Measurements from ENCODE around the gene SRGAP2C. TPM values are rescaled to one million over a fixed set of nuclear protein-coding genes. Genes with fewer than 3 reads are reported as not detected.
"Not testable (repeated sequence)": the region's sequence is repeated elsewhere in the genome, so short reads cannot be mapped to it uniquely, and the experiment has no call there.

The SRGAP2C gene
- total RNA-seq, 1 experiment from 2014 or later = 37.3 TPM

- in situ Hi-C loops (cut with HindIII; ENCODE audit: low pct_unique_long_range_greater_than_20kb, low sequenced_read_pairs); DNase-seq (ENCODE audit: low read depth, low spot score): not testable (repeated sequence)
These were observed 159.6 kb downstream of the SRGAP2C start for GRCh38 chr1:121344355-121344754.

- in situ Hi-C loops (cut with HindIII; ENCODE audit: low pct_unique_long_range_greater_than_20kb, low sequenced_read_pairs); DNase-seq (ENCODE audit: low read depth, low spot score): not testable (repeated sequence)
These were observed 161.9 kb downstream of the SRGAP2C start for GRCh38 chr1:121346654-121347053.

GRCh38 chr1:121347476-121347875 lies 162.7 kb downstream of the SRGAP2C start:
- in situ Hi-C loops (cut with HindIII; ENCODE audit: low pct_unique_long_range_greater_than_20kb, low sequenced_read_pairs); DNase-seq (ENCODE audit: low read depth, low spot score): not testable (repeated sequence)

- DNase-seq (ENCODE audit: low read depth, low spot score); in situ Hi-C loops (cut with HindIII; ENCODE audit: low pct_unique_long_range_greater_than_20kb, low sequenced_read_pairs): not testable (repeated sequence)
These were observed 163.3 kb downstream of the SRGAP2C start for GRCh38 chr1:121348115-121348514.

- in situ Hi-C loops (cut with HindIII; ENCODE audit: low pct_unique_long_range_greater_than_20kb, low sequenced_read_pairs); DNase-seq (ENCODE audit: low read depth, low spot score): not testable (repeated sequence)
These were observed 164.7 kb downstream of the SRGAP2C start for GRCh38 chr1:121349332-121349967.

GRCh38 chr1:121355711-121356420 lies 171.1 kb downstream of the SRGAP2C start:
- DNase-seq (ENCODE audit: low read depth, low spot score); in situ Hi-C loops (cut with HindIII; ENCODE audit: low pct_unique_long_range_greater_than_20kb, low sequenced_read_pairs): not testable (repeated sequence)

- in situ Hi-C loops (cut with HindIII; ENCODE audit: low pct_unique_long_range_greater_than_20kb, low sequenced_read_pairs); DNase-seq (ENCODE audit: low read depth, low spot score): not testable (repeated sequence)
These were observed 172.0 kb downstream of the SRGAP2C start for GRCh38 chr1:121356819-121357218.

GRCh38 chr1:121360531-121360930 lies 175.8 kb downstream of the SRGAP2C start:
- DNase-seq (ENCODE audit: low read depth, low spot score); in situ Hi-C loops (cut with HindIII; ENCODE audit: low pct_unique_long_range_greater_than_20kb, low sequenced_read_pairs): not testable (repeated sequence)

GRCh38 chr1:121361451-121362233 lies 176.9 kb downstream of the SRGAP2C start:
- DNase-seq (ENCODE audit: low read depth, low spot score); in situ Hi-C loops (cut with HindIII; ENCODE audit: low pct_unique_long_range_greater_than_20kb, low sequenced_read_pairs): not testable (repeated sequence)

- in situ Hi-C loops (cut with HindIII; ENCODE audit: low pct_unique_long_range_greater_than_20kb, low sequenced_read_pairs); DNase-seq (ENCODE audit: low read depth, low spot score): not testable (repeated sequence)
These were observed 177.6 kb downstream of the SRGAP2C start for GRCh38 chr1:121362234-121362883.

- in situ Hi-C loops (cut with HindIII; ENCODE audit: low pct_unique_long_range_greater_than_20kb, low sequenced_read_pairs); DNase-seq (ENCODE audit: low read depth, low spot score): not testable (repeated sequence)
These were observed 180.5 kb downstream of the SRGAP2C start for GRCh38 chr1:121365316-121365715.

- in situ Hi-C loops (cut with HindIII; ENCODE audit: low pct_unique_long_range_greater_than_20kb, low sequenced_read_pairs) = not testable (repeated sequence)
- DNase-seq (ENCODE audit: low read depth, low spot score) = peak; percentile 0
These were observed 180.9 kb downstream of the SRGAP2C start for GRCh38 chr1:121365723-121366122.

- in situ Hi-C loops (cut with HindIII; ENCODE audit: low pct_unique_long_range_greater_than_20kb, low sequenced_read_pairs); DNase-seq (ENCODE audit: low read depth, low spot score): not testable (repeated sequence)
These were observed 181.4 kb downstream of the SRGAP2C start for GRCh38 chr1:121366171-121366570.

- in situ Hi-C loops (cut with HindIII; ENCODE audit: low pct_unique_long_range_greater_than_20kb, low sequenced_read_pairs); DNase-seq (ENCODE audit: low read depth, low spot score): not testable (repeated sequence)
These were observed 184.1 kb downstream of the SRGAP2C start for GRCh38 chr1:121368910-121369309.

- DNase-seq (ENCODE audit: low read depth, low spot score); in situ Hi-C loops (cut with HindIII; ENCODE audit: low pct_unique_long_range_greater_than_20kb, low sequenced_read_pairs): not testable (repeated sequence)
These were observed 185.2 kb downstream of the SRGAP2C start for GRCh38 chr1:121369959-121370358.

GRCh38 chr1:121374851-121375367 lies 190.1 kb downstream of the SRGAP2C start:
- DNase-seq (ENCODE audit: low read depth, low spot score); in situ Hi-C loops (cut with HindIII; ENCODE audit: low pct_unique_long_range_greater_than_20kb, low sequenced_read_pairs): not testable (repeated sequence)

- in situ Hi-C loops (cut with HindIII; ENCODE audit: low pct_unique_long_range_greater_than_20kb, low sequenced_read_pairs) = not testable (repeated sequence)
These were observed 192.2 kb downstream of the SRGAP2C start for GRCh38 chr1:121376986-121377385.

More at GRCh38 chr1:121376986-121377385, 192.2 kb downstream of the SRGAP2C start:
- DNase-seq (ENCODE audit: low read depth, low spot score) = not testable (repeated sequence)

Data from SK-MEL-5 (cell line).